Ascending aorta (tissue), 2 donors: Measurements from ENCODE around the gene ARID1B. TPM values are rescaled to one million over a fixed set of nuclear protein-coding genes. Genes with fewer than 3 reads are reported as not detected.

Experiments
- DNase-seq, 2 donors: peaks; one replicate each; pipeline ENCODE4 v3.0.0-alpha.2; 2019; ENCODE audit warnings: low spot score in 2 of 2
- H3K27ac ChIP-seq, 2 donors: fragments of 200-600 bp; sonication (generic); one replicate each; pipeline ENCODE4 v1.5.1; 2016 to 2017; ENCODE audit warnings: mild to moderate bottlenecking in 1 of 2
- H3K27me3 ChIP-seq: fragments of 200-600 bp; sonication (generic); one replicate; pipeline ENCODE4 v1.5.1; 2017
- H3K36me3 ChIP-seq, 2 donors: fragments of 200-600 bp; sonication (generic); one replicate each; pipeline ENCODE4 v1.5.1; 2016
- H3K4me1 ChIP-seq, 2 donors: fragments of 200-600 bp; sonication (generic); one replicate each; pipeline ENCODE4 v1.5.1; 2016 to 2017; ENCODE audit warnings: mild to moderate bottlenecking in 1 of 2
- H3K4me3 ChIP-seq, 2 donors: fragments of 200-600 bp; sonication (generic); one replicate each; pipeline ENCODE4 v1.5.1; 2016 to 2017; ENCODE audit warnings: mild to moderate bottlenecking in 1 of 2
- H3K9me3 ChIP-seq, 2 donors: fragments of 200-600 bp; sonication (generic); one replicate each; pipeline ENCODE4 v1.5.1; 2016
- CTCF ChIP-seq, 3 experiments: fragments of 200-600 bp in 2 of 3; fragments of 450-650 bp in 1 of 3; sonication (generic) in 2 of 3; IDR thresholded peaks; one replicate each; pipeline ENCODE4 v1.5.1; 2016 to 2019; ENCODE audit warnings: antibody characterized with exemption in 3 of 3, mild to moderate bottlenecking in 1 of 3, moderate library complexity in 1 of 3
- intact Hi-C: fragments of 100-400 bp; cut with DNase I; formaldehyde crosslinking; loops from one replicate; pipeline ENCODE4 v1.15.1; 2023
- total RNA-seq: library from RNA; depleted of rRNA; stranded (reverse); fragments of >200 nt; gene quantifications from one replicate; pipeline ENCODE4 v1.1.0, GENCODE V29; 2016

ARID1B gene
- total RNA-seq, 1 donor from 2014 or later = 97.9 TPM

DNA sequence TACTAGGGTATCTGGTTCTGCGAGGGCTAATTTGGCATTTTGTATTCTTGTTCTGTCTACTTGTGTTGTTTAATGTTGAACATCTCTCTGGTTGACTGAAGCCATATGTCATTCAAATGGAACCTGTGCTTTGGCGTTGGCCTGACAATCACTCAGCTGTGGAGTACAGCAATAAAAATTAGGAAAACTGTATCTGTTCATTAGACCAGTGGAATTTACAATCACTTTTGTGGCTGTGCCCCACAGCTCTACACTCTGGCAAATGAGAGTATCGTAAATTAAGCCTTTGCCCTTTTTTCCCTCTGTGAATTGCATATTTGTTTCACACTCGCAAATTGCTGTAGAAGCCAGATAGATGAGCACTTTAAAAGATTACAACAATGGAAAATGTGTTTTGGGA, 102.0 kb downstream of the ARID1B start:
- Histone ChIP-seq H3K36me3 (no peaks in the 10 kb centered on the region), H3K27me3 (no peaks in the 10 kb centered on the region), H3K4me1 (peaks cover 0 to 19% of the 10 kb centered on the region in 2 donors), H3K9me3 (no peaks in the 10 kb centered on the region), H3K4me3 (no peak overlapping the region), H3K27ac (no peak overlapping the region)
- no peak for TF ChIP-seq CTCF (IDR thresholded peaks at IDR 0.05)
- intact Hi-C loops = no loop called here
- no peak for DNase-seq

- peaks cover 0 to 19% of the 10 kb centered on the region in 2 donors for H3K4me1 ChIP-seq
- H3K27me3 ChIP-seq = no peaks in the 10 kb centered on the region
- H3K27ac ChIP-seq = no peak overlapping the region
- H3K36me3 ChIP-seq = no peaks in the 10 kb centered on the region
- no peaks in the 10 kb centered on the region for H3K9me3 ChIP-seq
- no peak for TF ChIP-seq CTCF (IDR thresholded peaks at IDR 0.05)
- H3K4me3 ChIP-seq = no peak overlapping the region
- DNase-seq = no peak
- intact Hi-C loops = no loop called here
Observed at GRCh38 chr6:156879591-156879990, 102.4 kb downstream of the ARID1B start.

DNA sequence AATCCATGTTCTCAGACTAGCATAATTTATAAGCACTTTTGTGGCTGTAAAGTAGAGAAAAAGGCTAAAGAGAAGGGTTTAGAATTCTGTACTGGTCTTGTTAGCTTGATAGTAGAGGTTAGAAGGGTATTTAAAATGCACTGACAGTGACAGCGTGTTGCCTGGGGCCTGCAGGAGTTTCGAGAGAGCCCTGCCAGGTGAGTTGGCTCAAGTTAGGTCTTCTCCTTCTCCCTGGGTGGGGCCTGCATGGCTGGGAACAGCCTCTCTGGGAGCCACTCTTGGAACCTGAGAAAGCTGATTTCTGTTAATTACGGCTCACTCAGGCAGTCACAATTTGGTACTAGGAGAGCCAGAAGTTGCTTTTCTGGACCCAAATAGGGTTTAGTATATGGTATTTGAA, 103.7 kb downstream of the ARID1B start:
- no peak for TF ChIP-seq CTCF (IDR thresholded peaks at IDR 0.05)
- Histone ChIP-seq H3K27ac (no peak overlapping the region), H3K36me3 (no peaks in the 10 kb centered on the region), H3K27me3 (no peaks in the 10 kb centered on the region), H3K4me1 (peaks cover 0 to 23% of the 10 kb centered on the region in 2 donors), H3K4me3 (no peak overlapping the region), H3K9me3 (no peaks in the 10 kb centered on the region)
- DNase-seq = no peak
- intact Hi-C loops = no loop called here

DNA sequence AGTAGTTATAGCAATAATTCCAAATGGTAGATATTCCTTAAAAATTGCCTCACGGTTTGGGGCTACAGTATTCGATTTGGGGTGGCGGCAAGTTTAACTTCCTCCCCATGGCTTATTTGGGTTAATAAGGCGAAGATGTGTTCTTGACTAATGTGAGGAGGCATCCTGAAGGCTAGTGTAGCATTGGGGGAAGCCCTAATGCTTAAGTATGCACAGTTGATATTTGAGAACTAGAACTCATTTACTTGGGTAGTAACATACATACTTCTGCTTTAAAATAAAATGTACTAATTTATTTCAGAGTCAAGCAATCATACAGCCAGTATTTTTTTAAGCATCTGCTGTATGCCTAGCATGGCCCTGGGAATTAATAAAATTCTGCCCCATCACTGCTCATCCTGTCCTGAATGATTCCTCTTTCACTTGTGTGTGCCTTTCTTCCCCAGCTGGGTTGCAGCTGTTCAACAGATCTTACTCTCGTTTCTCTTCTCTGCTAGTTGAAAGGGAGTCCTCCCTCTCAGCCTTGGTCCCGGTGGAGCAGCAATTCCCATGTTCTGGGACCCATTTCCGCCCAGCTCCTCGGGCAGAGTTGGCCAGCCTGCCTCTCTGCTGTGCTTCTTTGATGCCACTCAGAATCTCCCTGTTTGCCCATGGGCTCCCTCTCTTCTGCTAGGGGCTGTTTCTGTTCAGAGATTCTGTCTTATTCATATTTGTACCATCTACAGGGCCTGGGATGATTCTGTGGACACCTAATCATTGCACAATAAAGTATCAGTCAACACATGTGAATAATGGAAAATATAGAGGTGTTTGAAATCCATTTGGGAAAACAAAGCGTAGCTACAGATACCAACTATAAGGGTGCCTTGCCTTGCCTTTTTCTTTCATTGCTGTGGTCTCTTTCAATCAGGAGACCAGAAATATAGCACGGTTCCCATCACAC, 104.8 kb downstream of the ARID1B start:
- no peak for TF ChIP-seq CTCF (IDR thresholded peaks at IDR 0.05)
- Histone ChIP-seq H3K9me3 (no peaks in the 10 kb centered on the region), H3K36me3 (no peaks in the 10 kb centered on the region), H3K4me3 (no peak overlapping the region), H3K27ac (no peak overlapping the region), H3K27me3 (no peaks in the 10 kb centered on the region), H3K4me1 (peaks cover 0 to 20% of the 10 kb centered on the region in 2 donors)
- intact Hi-C loops = no loop called here
- no peak for DNase-seq

GRCh38 chr6:156883497-156884252, 106.5 kb downstream of the ARID1B start:
- no peak overlapping the region for H3K4me3 ChIP-seq
- H3K36me3 ChIP-seq = no peaks in the 10 kb centered on the region
- H3K9me3 ChIP-seq = no peaks in the 10 kb centered on the region
- peaks cover 0 to 27% of the 10 kb centered on the region in 2 donors for H3K4me1 ChIP-seq
- intact Hi-C loops = no loop called here
- no peak for DNase-seq
- no peak for TF ChIP-seq CTCF (IDR thresholded peaks at IDR 0.05)
- no peaks in the 10 kb centered on the region for H3K27me3 ChIP-seq
- no peak overlapping the region for H3K27ac ChIP-seq
